Pancreas (tissue), 10 donors: Measurements from ENCODE around the gene IFT52. TPM values are rescaled to one million over a fixed set of nuclear protein-coding genes. Genes with fewer than 3 reads are reported as not detected.

Experiments
- ATAC-seq, 4 donors: fragments of 200-7000 bp; cut with Tn5 transposase; one replicate each; pipeline versions ENCODE4 v1.8.0 to v1.9.1; 2020; ENCODE audit warnings: mild to moderate bottlenecking in 4 of 4, moderate library complexity in 4 of 4
- DNase-seq, 6 donors: peaks; one replicate each; pipeline ENCODE4 v3.0.0-alpha.2; 2020
- FAIRE-seq: peaks from 2 replicates; lab custom pipeline; 2012; peaks lifted over from hg19 to GRCh38; lab: Jason Lieb, UNC
- H3K27ac ChIP-seq, 4 donors: fragments of 200-600 bp; sonication (generic); 1 replicate in 3 of 4; 2 replicates in 1 of 4; pipeline versions ENCODE4 v1.5.0 to v1.8.0; 2020
- H3K27me3 ChIP-seq, 4 donors: fragments of 200-600 bp; one replicate each; pipeline ENCODE4 v1.8.0; 2021
- H3K36me3 ChIP-seq, 3 donors: fragments of 200-600 bp; sonication (generic) in 1 of 3; one replicate each; pipeline versions ENCODE4 v1.5.0 to v1.8.0; 2020 to 2021
- H3K4me1 ChIP-seq, 3 donors: fragments of 200-600 bp; one replicate each; pipeline ENCODE4 v1.8.0; 2021
- H3K4me3 ChIP-seq, 4 donors: fragments of 200-600 bp; sonication (generic) in 2 of 4; one replicate each; pipeline versions ENCODE4 v1.5.0 to v1.8.0; 2020 to 2021
- H3K9me3 ChIP-seq, 4 donors: fragments of 200-600 bp; one replicate each; pipeline ENCODE4 v1.8.0; 2021
- CTCF ChIP-seq, 4 donors: fragments of 200-600 bp; sonication (generic) in 3 of 4; IDR thresholded peaks; one replicate each; pipeline versions ENCODE4 v1.5.0 to v1.8.0; 2021; ENCODE audit warnings: antibody characterized with exemption in 4 of 4
- WGBS, 2 donors: extraction: QIAGEN DNeasy Blood & Tissue Kit; methylation state at CpG; one replicate each; pipeline ENCODE4 v1.1.7; 2013; 5-methylcytosine and 5-hydroxymethylcytosine counted together
- intact Hi-C, 3 donors: fragments of 100-400 bp; cut with DNase I; formaldehyde crosslinking; loops; one replicate each; pipeline versions ENCODE4 v1.11.1 to v1.14.2; 2022
- polyA plus RNA-seq, 2 donors: library from polyadenylated mRNA; stranded (reverse); fragments of 200-250 nt; gene quantifications; one replicate each; pipeline ENCODE4 v1.2.3, GENCODE V29; 2013
- total RNA-seq, 6 donors: library from RNA; stranded (reverse); fragmentation: NEBNext Ultra II Directional in 4 of 6; extraction: Animal tissue kit (Norgen Biotek cat#: 25700) in 4 of 6; gene quantifications; one replicate each; pipeline versions ENCODE4 v1.2.1 to v1.2.4, GENCODE V29; 2021 to 2023
- donor health status: healthy with polysubstance abuse.
- donor health status: DM: no; HTN: no; CAD: no; lungs with moderate emphysema.
- donor health status: DM: no; HTN: no; CAD: no.
- donor health status: control.
- donor health status: control.
- donor health status: Bipolar disorder and iron deficiency.
- donor health status: DM: yes; HTN: yes; CAD: no.
- donor health status: DM: no; HTN: no; CAD: no.
- donor health status: DM: no; HTN: no; CAD: no.
- donor health status: DM: yes; HTN: yes; CAD: no.

IFT52 gene
- total and polyA plus RNA-seq, 8 donors, result 7.8 to 14.8 (median 12.7) TPM

GRCh38 chr20:43559147-43559987 lies 31.4 kb upstream of the IFT52 start:
- WGBS, 2 donors, result 19 to 21% methylated on average over 8 of the region's 8 CpGs
- Histone ChIP-seq H3K27me3 (no peaks in the 10 kb centered on the region), H3K4me1 (peaks cover 22 to 38% (median 29%) of the 10 kb centered on the region in 3 donors), H3K9me3 (no peaks in the 10 kb centered on the region), H3K27ac (peak overlapping the region; percentile 69 to 94 (median 90)), H3K4me3 (peak overlapping the region; percentile 2 to 34 (median 18)), H3K36me3 (no peaks in the 10 kb centered on the region)
- intact Hi-C loops, result no loop called here
- FAIRE-seq (no peak), DNase-seq (peak in 3 of 6 donors; percentile 32 to 58 (median 37)), ATAC-seq (peak in 3 of 4 donors; percentile 10 to 40 (median 38))
- no peak for TF ChIP-seq CTCF (IDR thresholded peaks at IDR 0.05)

DNA sequence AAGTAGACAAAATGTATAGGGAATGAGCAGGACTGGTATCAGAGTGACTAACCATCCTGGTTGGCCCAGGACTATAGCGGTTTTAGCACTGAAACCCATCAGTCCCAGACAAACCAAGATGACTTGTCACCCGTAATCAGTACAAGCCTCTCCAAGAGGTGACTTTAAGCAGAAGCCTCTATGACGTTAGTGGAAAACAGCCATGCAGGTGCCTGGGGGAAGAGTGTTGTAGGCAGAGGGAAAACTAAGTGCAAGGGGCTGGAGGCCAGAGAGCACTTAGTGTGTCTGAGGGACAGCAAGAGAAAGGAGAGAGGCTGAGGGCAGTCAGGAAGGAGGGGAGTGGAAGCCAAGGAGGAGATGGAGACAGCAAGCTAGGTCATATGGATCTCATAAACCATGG lies 29.8 kb upstream of the IFT52 start:
- WGBS, 2 donors, result 48 to 52% methylated on average over 3 of the region's 3 CpGs
- no peak for ATAC-seq
- Histone ChIP-seq H3K36me3 (no peaks in the 10 kb centered on the region), H3K27me3 (no peaks in the 10 kb centered on the region), H3K27ac (no peak overlapping the region), H3K4me1 (peaks cover 20 to 37% (median 25%) of the 10 kb centered on the region in 3 donors), H3K4me3 (no peak overlapping the region), H3K9me3 (no peaks in the 10 kb centered on the region)
- intact Hi-C loops, result no loop called here
- no peak for FAIRE-seq
- no peak for DNase-seq
- TF ChIP-seq CTCF (IDR thresholded peaks at IDR 0.05), result no peak

DNA sequence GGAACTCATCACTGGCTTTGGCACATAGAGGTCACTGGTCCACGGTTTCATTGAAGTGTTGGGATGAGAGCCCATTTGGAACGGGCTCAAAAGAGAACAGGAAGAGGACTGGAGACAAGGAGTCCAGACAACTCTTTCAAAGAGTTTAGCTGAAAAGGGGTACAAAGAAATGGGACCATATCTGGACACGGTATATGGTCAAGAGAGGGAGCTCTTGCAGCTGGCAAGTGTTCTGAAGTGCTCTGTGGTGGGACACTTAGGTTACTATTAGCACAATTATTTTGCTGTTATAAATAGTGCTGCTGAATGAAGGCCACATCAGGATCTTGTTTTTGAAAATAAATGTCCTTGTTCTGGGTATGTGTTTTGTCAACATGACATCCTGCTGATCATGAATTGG lies 27.3 kb upstream of the IFT52 start:
- H3K9me3 ChIP-seq, result no peaks in the 10 kb centered on the region
- FAIRE-seq (no peak), DNase-seq (no peak), ATAC-seq (no peak)
- no peak overlapping the region for H3K27ac ChIP-seq
- peaks cover 2 to 12% (median 5%) of the 10 kb centered on the region in 3 donors for H3K4me1 ChIP-seq
- H3K36me3 ChIP-seq, result peaks cover 0 to 8% (median 0%) of the 10 kb centered on the region in 3 donors
- TF ChIP-seq CTCF (IDR thresholded peaks at IDR 0.05), result no peak
- H3K27me3 ChIP-seq, result no peaks in the 10 kb centered on the region
- intact Hi-C loops, result no loop called here
- H3K4me3 ChIP-seq, result no peak overlapping the region
- WGBS, 2 donors, result 37 to 41% methylated on average over 3 of the region's 3 CpGs

DNA sequence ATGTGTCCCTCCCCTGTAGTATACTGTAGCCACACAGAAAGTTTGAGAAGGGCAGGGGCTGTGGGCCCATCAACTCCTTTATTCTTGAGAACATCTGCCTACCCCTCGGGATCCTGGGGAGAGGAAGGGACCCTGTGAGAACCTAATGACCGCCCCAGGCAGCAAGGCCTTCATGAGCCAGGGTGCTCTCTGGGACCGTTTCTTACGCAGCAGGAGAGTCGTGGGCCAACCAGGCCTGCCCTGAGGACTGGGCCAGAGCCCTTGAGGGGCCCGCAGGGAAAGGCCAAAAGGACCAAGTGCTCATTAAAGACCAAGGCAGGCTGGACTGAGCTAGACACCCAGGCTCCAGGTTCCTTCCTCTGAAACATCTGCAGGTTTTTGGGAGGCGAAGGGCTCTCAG lies 26.7 kb upstream of the IFT52 start:
- peaks cover 0 to 11% (median 0%) of the 10 kb centered on the region in 3 donors for H3K36me3 ChIP-seq
- intact Hi-C loops, result no loop called here
- no peaks in the 10 kb centered on the region for H3K27me3 ChIP-seq
- no peak for TF ChIP-seq CTCF (IDR thresholded peaks at IDR 0.05)
- FAIRE-seq (no peak), ATAC-seq (no peak), DNase-seq (no peak)
- no peak overlapping the region for H3K27ac ChIP-seq
- H3K9me3 ChIP-seq, result no peaks in the 10 kb centered on the region
- WGBS, 2 donors, result 90 to 95% methylated on average over 7 of the region's 7 CpGs
- peaks cover 0 to 10% (median 5%) of the 10 kb centered on the region in 3 donors for H3K4me1 ChIP-seq
- H3K4me3 ChIP-seq, result no peak overlapping the region

- H3K4me3 ChIP-seq, result no peak overlapping the region
- WGBS, 2 donors, result 94 to 98% methylated on average over 8 of the region's 8 CpGs
Measured at GRCh38 chr20:43564455-43564854, 26.3 kb upstream of the IFT52 start.

More at GRCh38 chr20:43564455-43564854, 26.3 kb upstream of the IFT52 start:
- H3K27me3 ChIP-seq, result no peaks in the 10 kb centered on the region
- intact Hi-C loops, result no loop called here
- DNase-seq (no peak), ATAC-seq (no peak), FAIRE-seq (no peak)
- peaks cover 0 to 10% (median 5%) of the 10 kb centered on the region in 3 donors for H3K4me1 ChIP-seq
- peaks cover 0 to 16% (median 3%) of the 10 kb centered on the region in 3 donors for H3K36me3 ChIP-seq
- H3K27ac ChIP-seq, result no peak overlapping the region
- TF ChIP-seq CTCF (IDR thresholded peaks at IDR 0.05), result no peak
- H3K9me3 ChIP-seq, result no peaks in the 10 kb centered on the region
